K562 (cell line): Measurements from ENCODE around the gene PLD3. TPM values are rescaled to one million over a fixed set of nuclear protein-coding genes. Genes with fewer than 3 reads are reported as not detected.

ENCODE experiments used
- CBFA2T2 ChIP-seq: fragments of 450-650 bp; conservative IDR thresholded peaks from 2 replicates; pipeline ENCODE4 v1.6.1; 2017; ENCODE audit warnings: mild to moderate bottlenecking
- ELF1 ChIP-seq: fragments of 200-800 bp; sonication (Bioruptor generic); IDR thresholded peaks from 2 replicates; pipeline ENCODE4 v1.6.1; 2016; ENCODE audit warnings: missing genetic modification characterization, missing compliant biosample characterization
- HMG20B ChIP-seq: fragments of 250-450 bp; sonication (Bioruptor Pico); IDR thresholded peaks from 2 replicates; pipeline ENCODE4 v1.5.0; 2021; ENCODE audit warnings: mild to moderate bottlenecking
- LCOR ChIP-seq: sonication (generic); formaldehyde crosslinking; IDR thresholded peaks from 2 replicates; pipeline ENCODE4 v1.8.0; 2022; ENCODE audit warnings: mild to moderate bottlenecking, missing genetic modification reagents
- MBD2 ChIP-seq: sonication (generic); IDR thresholded peaks from 2 replicates; pipeline ENCODE4 v1.6.1; 2016; ENCODE audit warnings: low read depth, borderline replicate concordance
- MYC ChIP-seq, 2 experiments: fragments of 250-450 bp in 1 of 2; sonication (Bioruptor Pico) in 1 of 2; IDR thresholded peaks; 2 replicates each; pipeline versions ENCODE4 v1.5.1 to v1.6.1; 2012 to 2021; ENCODE audit warnings: low read depth in 2 of 2, borderline replicate concordance in 1 of 2, improper control_type of control experiment in 1 of 2, low read length in 1 of 2, mild to moderate bottlenecking in 1 of 2, moderate library complexity in 1 of 2
- NR1H2 ChIP-seq: sonication (generic); formaldehyde crosslinking; IDR thresholded peaks from 2 replicates; pipeline ENCODE4 v1.4.0; 2020; ENCODE audit warnings: mild to moderate bottlenecking, missing genetic modification reagents
- POLR2A ChIP-seq: fragments of 450-650 bp; conservative IDR thresholded peaks from 2 replicates; pipeline ENCODE4 v1.6.1; 2016
- POLR3G ChIP-seq: IDR thresholded peaks from 2 replicates; pipeline ENCODE4 v1.6.1; 2011; ENCODE audit not compliant: insufficient read length, insufficient replicate concordance; ENCODE audit errors: extremely low read depth
- RNF2 ChIP-seq: sonication (generic); IDR thresholded peaks from 2 replicates; pipeline ENCODE4 v1.6.1; 2016
- SP2 ChIP-seq: IDR thresholded peaks from 2 replicates; pipeline ENCODE4 v1.6.1; 2011; ENCODE audit warnings: mild to moderate bottlenecking, low read depth, low read length, moderate library complexity; ENCODE audit not compliant: poor library complexity, severe bottlenecking; ENCODE audit errors: extremely low read depth
- SRF ChIP-seq, 2 experiments: fragments of 250-450, 450-650 bp in 1 of 2; sonication (Bioruptor Pico) in 1 of 2; sonication (generic) in 1 of 2; formaldehyde crosslinking; IDR thresholded peaks; 2 replicates each; pipeline versions ENCODE4 v1.5.0 to v1.5.1; 2020 to 2022; ENCODE audit warnings: mild to moderate bottlenecking in 1 of 2, missing genetic modification reagents in 1 of 2
- STAT5B ChIP-seq: fragments of 250-450 bp; sonication (Bioruptor Pico); IDR thresholded peaks from 2 replicates; pipeline ENCODE4 v1.8.0; 2021; ENCODE audit warnings: mild to moderate bottlenecking, inconsistent platforms
- TEAD2 ChIP-seq: fragments of 450-650 bp; IDR thresholded peaks from 2 replicates; pipeline ENCODE4 v1.6.1; 2016; ENCODE audit warnings: missing genetic modification characterization, control low read depth, missing compliant biosample characterization
- ZNF253 ChIP-seq: fragments of 250-450 bp; sonication (Bioruptor Pico); conservative IDR thresholded peaks from 2 replicates; pipeline ENCODE4 v1.6.1; 2021; ENCODE audit warnings: mild to moderate bottlenecking
- ZNF347 ChIP-seq: fragments of 450-650 bp; formaldehyde crosslinking; IDR thresholded peaks from 2 replicates; pipeline ENCODE4 v1.4.0; 2020; ENCODE audit warnings: low read depth, mild to moderate bottlenecking, moderate library complexity
- ZNF518B ChIP-seq: fragments of 250-450 bp; sonication (Bioruptor Pico); IDR thresholded peaks from 2 replicates; pipeline ENCODE4 v1.5.0; 2021; ENCODE audit warnings: mild to moderate bottlenecking, moderate library complexity
- ZNF584 ChIP-seq: fragments of 200-800 bp; sonication (Bioruptor generic); IDR thresholded peaks from 2 replicates; pipeline ENCODE4 v1.6.1; 2016; ENCODE audit warnings: low read depth, mild to moderate bottlenecking, missing genetic modification characterization, missing compliant biosample characterization
- ZNF79 ChIP-seq: fragments of 250-450 bp; sonication (Bioruptor Pico); IDR thresholded peaks from 2 replicates; pipeline ENCODE4 v1.4.0; 2020; ENCODE audit warnings: low read depth, mild to moderate bottlenecking, moderate library complexity
- polyA plus RNA-seq, 8 experiments: library from polyadenylated mRNA; depleted of rRNA in 4 of 8; stranded (reverse) in 5 of 8; unstranded in 3 of 8; fragments of >200 nt; fragmentation: Nextera tagmentation in 2 of 8; fragmentation: Illumina TruSeq in 1 of 8; extraction: Ambion mirVana in 2 of 8; extraction: Trizol in 1 of 8; gene quantifications; 2 replicates each; pipeline versions ENCODE4 v1.2.1 to v1.2.3, GENCODE V29; 2011 to 2014; ENCODE audit warnings: inconsistent platforms in 1 of 8, missing spikeins in 1 of 8
- total RNA-seq, 7 experiments: library from RNA; depleted of rRNA in 6 of 7; stranded (reverse); fragments of >200 nt in 6 of 7; fragmentation: Illumina TruSeq in 2 of 7; extraction: Trizol in 2 of 7; gene quantifications; 2 replicates each; pipeline versions ENCODE4 v1.2.1 to v1.2.3, GENCODE V29; 2011 to 2021; ENCODE audit warnings: low replicate concordance in 1 of 7
- TF ChIP-seq, protein P1 (sequence below): fragments of 250-450 bp; sonication (Bioruptor Pico); IDR thresholded peaks from 2 replicates; pipeline ENCODE4 v1.5.0; 2022; ENCODE audit warnings: mild to moderate bottlenecking

The PLD3 gene
- total and polyA plus RNA-seq, 9 of the 15 experiments (the other 6 are each of a cell fraction or from before 2014, with no cell fraction given): 2.3 to 128 (median 72.7) TPM

GRCh38 chr19:40348125-40348913, at the start of gene PLD3, which contains the start of gene C19orf47 (continued):
- TF ChIP-seq NR1H2 (no peak), STAT5B (CRISPR knock-in tag) (no peak), HMG20B (CRISPR knock-in tag) (no peak), RNF2 (peak; percentile 54; the same call in 1 of the 2 replicates), LCOR (CRISPR knock-in tag) (0 out of 2 replicates have a peak, but pooled peaks have one; percentile 38), CBFA2T2 (peak; percentile 100), ZNF79 (CRISPR knock-in tag) (no peak), POLR3G (no peak), MYC (IDR thresholded peaks at IDR 0.05; ENCODE audit: low read depth, low read length) (0 out of 2 replicates have a peak, but pooled peaks have one; percentile 23), MYC (CRISPR knock-in tag; IDR thresholded peaks at IDR 0.05; ENCODE audit: borderline replicate concordance, low read depth) (no peak), ZNF347 (no peak), SP2 (peak; percentile 84), SRF (CRISPR knock-in tag; IDR thresholded peaks at IDR 0.05) (peak in 1 of 2 experiments; percentile 65; a peak in 2 of 4 replicates), TEAD2 (tag) (no peak), POLR2A (peak; percentile 84), ELF1 (tag) (0 out of 2 replicates have a peak, but pooled peaks have one; percentile 42), MBD2 (peak; percentile 57; the same call in 1 of the 2 replicates), ZNF253 (no peak), ZNF584 (CRISPR knock-in tag) (no peak; the same call in 1 of the 2 replicates), ZNF518B (CRISPR knock-in tag) (no peak)
- TF ChIP-seq, protein P1, sequence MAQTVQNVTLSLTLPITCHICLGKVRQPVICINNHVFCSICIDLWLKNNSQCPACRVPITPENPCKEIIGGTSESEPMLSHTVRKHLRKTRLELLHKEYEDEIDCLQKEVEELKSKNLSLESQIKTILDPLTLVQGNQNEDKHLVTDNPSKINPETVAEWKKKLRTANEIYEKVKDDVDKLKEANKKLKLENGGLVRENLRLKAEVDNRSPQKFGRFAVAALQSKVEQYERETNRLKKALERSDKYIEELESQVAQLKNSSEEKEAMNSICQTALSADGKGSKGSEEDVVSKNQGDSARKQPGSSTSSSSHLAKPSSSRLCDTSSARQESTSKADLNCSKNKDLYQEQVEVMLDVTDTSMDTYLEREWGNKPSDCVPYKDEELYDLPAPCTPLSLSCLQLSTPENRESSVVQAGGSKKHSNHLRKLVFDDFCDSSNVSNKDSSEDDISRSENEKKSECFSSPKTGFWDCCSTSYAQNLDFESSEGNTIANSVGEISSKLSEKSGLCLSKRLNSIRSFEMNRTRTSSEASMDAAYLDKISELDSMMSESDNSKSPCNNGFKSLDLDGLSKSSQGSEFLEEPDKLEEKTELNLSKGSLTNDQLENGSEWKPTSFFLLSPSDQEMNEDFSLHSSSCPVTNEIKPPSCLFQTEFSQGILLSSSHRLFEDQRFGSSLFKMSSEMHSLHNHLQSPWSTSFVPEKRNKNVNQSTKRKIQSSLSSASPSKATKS (CRISPR knock-in tag): no peak
